HCT116 (cell line): ENCODE measurements around the gene STARD3NL.
"Not testable (repeated sequence)": the region's sequence is repeated elsewhere in the genome, so short reads cannot be mapped to it uniquely, and the experiment has no call there.

ENCODE experiments used
- CTCF ChIP-seq, 3 experiments: fragments of 200-600 bp in 1 of 3; sonication (generic) in 1 of 3; IDR thresholded peaks in 2 of 3; conservative IDR thresholded peaks in 1 of 3; 2 replicates each; pipeline ENCODE4 v1.5.1; 2012 to 2017; ENCODE audit warnings: low read depth in 2 of 3, low read length in 2 of 3, antibody characterized with exemption in 1 of 3, borderline replicate concordance in 1 of 3, control low read depth in 1 of 3, mild to moderate bottlenecking in 1 of 3, mixed read lengths in 1 of 3, mixed run types in 1 of 3, moderate library complexity in 1 of 3; ENCODE audit not compliant: insufficient read depth in 1 of 3
- ELF1 ChIP-seq: IDR thresholded peaks from 2 replicates; pipeline ENCODE4 v1.6.1; 2012; ENCODE audit warnings: low read depth, borderline replicate concordance
- YY1 ChIP-seq: IDR thresholded peaks from 2 replicates; pipeline ENCODE4 v1.6.1; 2011; ENCODE audit warnings: low read length, low read depth, moderate library complexity, mild to moderate bottlenecking; ENCODE audit not compliant: insufficient replicate concordance; ENCODE audit errors: extremely low read depth

DNA sequence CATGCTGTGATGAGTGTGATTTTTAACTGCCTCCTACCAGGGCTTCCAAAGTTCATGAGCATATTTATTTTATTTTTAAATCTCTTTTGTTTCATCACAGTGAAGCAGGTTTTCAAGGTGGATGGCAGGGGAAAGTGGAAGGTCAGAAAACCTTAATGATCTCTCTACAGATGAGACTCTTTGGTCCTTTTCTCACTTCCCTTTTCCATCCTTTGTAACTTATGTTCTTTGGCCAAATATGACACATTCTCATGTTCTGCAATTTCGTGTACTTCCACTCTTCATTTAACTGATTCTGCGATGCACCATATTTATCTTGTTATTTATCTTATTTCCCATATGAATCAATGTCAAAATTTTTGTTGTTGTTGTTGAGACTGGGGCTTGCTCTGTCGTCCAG, 71.8 kb downstream of the STARD3NL start:
- TF ChIP-seq ELF1; YY1; CTCF (IDR thresholded peaks at IDR 0.05 in 2 of 3, conservative IDR thresholded peaks at IDR 0.05 in 1 of 3; ENCODE audit: borderline replicate concordance in 1 of 3, insufficient read depth in 1 of 3, low read depth in 2 of 3, low read length in 2 of 3): not testable (repeated sequence)
